Glutamatergic neuron (in vitro differentiated cells): ENCODE data around the gene NPIPA3. TPM values are rescaled to one million over a fixed set of nuclear protein-coding genes. Genes with fewer than 3 reads are reported as not detected.
"Not testable (repeated sequence)": the region's sequence is repeated elsewhere in the genome, so short reads cannot be mapped to it uniquely, and the experiment has no call there.

Experiments
- DNase-seq: peaks from one replicate; pipeline ENCODE4 v3.0.0; 2022
- H3K27ac Mint-ChIP-seq: one replicate; pipeline ENCODE4 v1.8.0; 2020; ENCODE audit warnings: mild to moderate bottlenecking, mixed read lengths, inconsistent platforms; ENCODE audit not compliant: unreplicated experiment
- H3K27me3 Mint-ChIP-seq: one replicate; pipeline ENCODE4 v1.8.0; 2020; ENCODE audit warnings: mild to moderate bottlenecking, moderate library complexity, mixed read lengths, inconsistent platforms; ENCODE audit not compliant: unreplicated experiment
- H3K36me3 Mint-ChIP-seq: one replicate; pipeline ENCODE4 v1.8.0; 2020; ENCODE audit warnings: mild to moderate bottlenecking, mixed read lengths, inconsistent platforms; ENCODE audit not compliant: unreplicated experiment
- H3K4me1 Mint-ChIP-seq: one replicate; pipeline ENCODE4 v1.8.0; 2020; ENCODE audit warnings: mild to moderate bottlenecking, low read depth, mixed read lengths, inconsistent platforms; ENCODE audit not compliant: unreplicated experiment
- H3K4me3 Mint-ChIP-seq: one replicate; pipeline ENCODE4 v1.8.0; 2020; ENCODE audit warnings: mild to moderate bottlenecking, mixed read lengths, inconsistent platforms; ENCODE audit not compliant: unreplicated experiment
- H3K9me3 Mint-ChIP-seq: one replicate; pipeline ENCODE4 v1.8.0; 2020; ENCODE audit warnings: mild to moderate bottlenecking, moderate library complexity, mixed read lengths, inconsistent platforms; ENCODE audit not compliant: unreplicated experiment
- total RNA-seq: library from RNA; stranded (reverse); fragmentation: NEBNext Ultra II Directional; extraction: Animal tissue kit (Norgen Biotek cat#: 25700); gene quantifications from one replicate; pipeline ENCODE4 v1.2.1, GENCODE V29; 2021; ENCODE audit not compliant: unreplicated experiment

NPIPA3 gene
- total RNA-seq, 1 donor from 2014 or later: 3.3 TPM

- H3K36me3 Mint-ChIP-seq, H3K9me3 Mint-ChIP-seq, H3K27ac Mint-ChIP-seq, H3K4me3 Mint-ChIP-seq, DNase-seq, H3K4me1 Mint-ChIP-seq, H3K27me3 Mint-ChIP-seq: not testable (repeated sequence)
Observed at GRCh38 chr16:14742273-14743128, 39.3 kb downstream of the NPIPA3 start, which contains the start of gene NPIPA2. NPIPA2 (plus strand) TSS chr16:14742533; CDS start chr16:14748066, 5,533 bp downstream.

- H3K4me1 Mint-ChIP-seq, H3K36me3 Mint-ChIP-seq, H3K27me3 Mint-ChIP-seq, DNase-seq, H3K9me3 Mint-ChIP-seq, H3K4me3 Mint-ChIP-seq, H3K27ac Mint-ChIP-seq: not testable (repeated sequence)
Observed at GRCh38 chr16:14773654-14774053, 70.4 kb downstream of the NPIPA3 start.

- H3K4me1 Mint-ChIP-seq, H3K27me3 Mint-ChIP-seq, DNase-seq, H3K4me3 Mint-ChIP-seq, H3K27ac Mint-ChIP-seq, H3K9me3 Mint-ChIP-seq, H3K36me3 Mint-ChIP-seq: not testable (repeated sequence)
Observed at GRCh38 chr16:14775624-14776023, 72.4 kb downstream of the NPIPA3 start.

Other genes with a start within 250 kb of the NPIPA3 start
- 26.2 TPM for gene PARN, start 73.2 kb upstream of the NPIPA3 start, total RNA-seq
- 70.7 TPM for gene BFAR, start 70.5 kb upstream of the NPIPA3 start, total RNA-seq
- not detected for gene PLA2G10, start 9.1 kb upstream of the NPIPA3 start, total RNA-seq
- 21.2 TPM for gene NPIPA2, start 39.1 kb downstream of the NPIPA3 start, total RNA-seq
- 74.8 TPM for gene NOMO1, start 130.3 kb downstream of the NPIPA3 start, total RNA-seq
- gene NPIPA1, start 234.0 kb downstream of the NPIPA3 start, total RNA-seq: 216 TPM